ENCODE results near the gene POMGNT2.

POMGNT2 gene

GRCh38 chr3:43102773-43103480 lies 3.0 kb downstream of the POMGNT2 start:
- DNase-seq = no peak

- no peak for DNase-seq
Measured at GRCh38 chr3:43098761-43099160, 7.1 kb downstream of the POMGNT2 start.

GRCh38 chr3:43097400-43098080 lies 8.3 kb downstream of the POMGNT2 start:
- DNase-seq = no peak

GRCh38 chr3:43096761-43097160 lies 9.1 kb downstream of the POMGNT2 start:
- no peak for DNase-seq

GRCh38 chr3:43095370-43095769 lies 10.5 kb downstream of the POMGNT2 start:
- no peak for DNase-seq

GRCh38 chr3:43094851-43095250 lies 11.0 kb downstream of the POMGNT2 start:
- no peak for DNase-seq

GRCh38 chr3:43094381-43094780 lies 11.5 kb downstream of the POMGNT2 start:
- DNase-seq = no peak

GRCh38 chr3:43093974-43094373 lies 11.9 kb downstream of the POMGNT2 start:
- no peak for DNase-seq

- DNase-seq = no peak
Measured at GRCh38 chr3:43093006-43093405, 12.9 kb downstream of the POMGNT2 start.

- DNase-seq = no peak
Measured at GRCh38 chr3:43091481-43091880, 14.4 kb downstream of the POMGNT2 start.

- no peak for DNase-seq
Measured at GRCh38 chr3:43090238-43090637, 15.6 kb downstream of the POMGNT2 start.

GRCh38 chr3:43089081-43089480 lies 16.8 kb downstream of the POMGNT2 start:
- no peak for DNase-seq

GRCh38 chr3:43087249-43087776 lies 18.6 kb downstream of the POMGNT2 start:
- DNase-seq = no peak

- no peak for DNase-seq
Measured at GRCh38 chr3:43086460-43087165, 19.3 kb downstream of the POMGNT2 start.

GRCh38 chr3:43082457-43082856 lies 23.4 kb downstream of the POMGNT2 start:
- no peak for DNase-seq

GRCh38 chr3:43081796-43082195 lies 24.1 kb downstream of the POMGNT2 start:
- DNase-seq = no peak

- DNase-seq = no peak
Measured at GRCh38 chr3:43080726-43081568, 24.9 kb downstream of the POMGNT2 start.

GRCh38 chr3:43079536-43080332 lies 26.1 kb downstream of the POMGNT2 start:
- DNase-seq = no peak

- DNase-seq = no peak
Measured at GRCh38 chr3:43077707-43078106, 28.2 kb downstream of the POMGNT2 start.

GRCh38 chr3:43077261-43077660 lies 28.6 kb downstream of the POMGNT2 start:
- no peak for DNase-seq

GRCh38 chr3:43076857-43077256 lies 29.0 kb downstream of the POMGNT2 start:
- no peak for DNase-seq

Measured in activated naive CD4-positive, alpha-beta T cell (primary cell).